Activated gamma-delta T cell treated with anti-CD3 and anti-CD28 coated beads, Interleukin-2, amount 50 U/mL, for 16 hours (primary cell): ENCODE measurements around the gene JAZF1.

Source experiments
- DNase-seq: peaks from one replicate; pipeline ENCODE4 v3.0.0-alpha.2; 2020; ENCODE audit warnings: low read depth

Gene JAZF1

GRCh38 chr7:28136420-28136819, 44.2 kb downstream of the JAZF1 start:
- no peak for DNase-seq

- no peak for DNase-seq
Observed at GRCh38 chr7:28135760-28136159, 44.8 kb downstream of the JAZF1 start.

- DNase-seq: no peak
Observed at GRCh38 chr7:28135315-28135714, 45.3 kb downstream of the JAZF1 start.

- no peak for DNase-seq
Observed at GRCh38 chr7:28133872-28134271, 46.7 kb downstream of the JAZF1 start.

GRCh38 chr7:28132959-28133870, 47.4 kb downstream of the JAZF1 start:
- DNase-seq: no peak

GRCh38 chr7:28130277-28130676, 50.3 kb downstream of the JAZF1 start:
- DNase-seq: no peak

GRCh38 chr7:28128608-28129007, 52.0 kb downstream of the JAZF1 start:
- no peak for DNase-seq

- no peak for DNase-seq
Observed at GRCh38 chr7:28126410-28127041, 54.1 kb downstream of the JAZF1 start.

- DNase-seq: no peak
Observed at GRCh38 chr7:28125431-28126409, 54.9 kb downstream of the JAZF1 start.

- no peak for DNase-seq
Observed at GRCh38 chr7:28124413-28124812, 56.2 kb downstream of the JAZF1 start.

GRCh38 chr7:28123752-28124151, 56.8 kb downstream of the JAZF1 start:
- DNase-seq: no peak

GRCh38 chr7:28121496-28121895, 59.1 kb downstream of the JAZF1 start:
- DNase-seq: no peak

- no peak for DNase-seq
Observed at GRCh38 chr7:28116041-28116440, 64.6 kb downstream of the JAZF1 start.

GRCh38 chr7:28115261-28115660, 65.3 kb downstream of the JAZF1 start:
- no peak for DNase-seq

- no peak for DNase-seq
Observed at GRCh38 chr7:28114056-28114455, 66.5 kb downstream of the JAZF1 start.

- no peak for DNase-seq
Observed at GRCh38 chr7:28112883-28113540, 67.6 kb downstream of the JAZF1 start.

GRCh38 chr7:28112467-28112866, 68.1 kb downstream of the JAZF1 start:
- DNase-seq: no peak

- no peak for DNase-seq
Observed at GRCh38 chr7:28112012-28112411, 68.6 kb downstream of the JAZF1 start.

- no peak for DNase-seq
Observed at GRCh38 chr7:28110427-28111012, 70.1 kb downstream of the JAZF1 start.

GRCh38 chr7:28108747-28109146, 71.8 kb downstream of the JAZF1 start:
- no peak for DNase-seq

GRCh38 chr7:28107960-28108359, 72.6 kb downstream of the JAZF1 start:
- no peak for DNase-seq
